Smooth muscle cell (in vitro differentiated cells): Measurements from ENCODE around the gene FCMR. TPM values are rescaled to one million over a fixed set of nuclear protein-coding genes. Genes with fewer than 3 reads are reported as not detected.

Experiments used
- DNase-seq: peaks from one replicate; lab custom pipeline; 2025; ENCODE audit not compliant: unreplicated experiment; lab: John Stamatoyannopoulos, UW
- H2AFZ ChIP-seq: fragments of 200-600 bp; sonication (generic); 2 replicates; pipeline ENCODE4 v1.6.0; 2016; ENCODE audit warnings: antibody characterized with exemption, low read depth, mild to moderate bottlenecking
- H3F3A ChIP-seq: fragments of 200-600 bp; sonication (generic); 2 replicates; pipeline ENCODE4 v1.6.0; 2017; ENCODE audit warnings: antibody characterized with exemption, low read depth
- H3K27ac ChIP-seq: fragments of 200-600 bp; sonication (generic); 2 replicates; pipeline ENCODE4 v1.5.1; 2016; ENCODE audit warnings: low read depth, mild to moderate bottlenecking
- H3K27me3 ChIP-seq: fragments of 200-600 bp; sonication (generic); 2 replicates; pipeline ENCODE4 v1.6.1; 2016; ENCODE audit warnings: low read depth, mild to moderate bottlenecking
- H3K36me3 ChIP-seq: fragments of 200-600 bp; sonication (generic); 2 replicates; pipeline ENCODE4 v1.5.1; 2016; ENCODE audit warnings: low read depth
- H3K4me1 ChIP-seq: fragments of 200-600 bp; sonication (generic); 2 replicates; pipeline ENCODE4 v1.5.1; 2016; ENCODE audit warnings: low read depth
- H3K4me2 ChIP-seq: fragments of 200-600 bp; sonication (generic); 2 replicates; pipeline ENCODE4 v1.6.0; 2016; ENCODE audit warnings: mild to moderate bottlenecking
- H3K4me3 ChIP-seq: fragments of 200-600 bp; sonication (generic); 2 replicates; pipeline ENCODE4 v1.5.1; 2016; ENCODE audit warnings: mild to moderate bottlenecking
- H3K79me2 ChIP-seq: fragments of 200-600 bp; sonication (generic); 2 replicates; pipeline ENCODE4 v1.6.0; 2016; ENCODE audit warnings: low read depth, mild to moderate bottlenecking
- H3K9ac ChIP-seq: fragments of 200-600 bp; sonication (generic); 2 replicates; pipeline ENCODE4 v1.6.0; 2016; ENCODE audit warnings: low read depth
- H3K9me3 ChIP-seq: fragments of 200-600 bp; sonication (generic); replicated peaks from 2 replicates; pipeline ENCODE4 v1.5.1; 2016; ENCODE audit warnings: low read depth
- H4K20me1 ChIP-seq: fragments of 200-600 bp; sonication (generic); 2 replicates; pipeline ENCODE4 v1.6.0; 2016; ENCODE audit warnings: low read depth
- CTCF ChIP-seq: fragments of 200-600 bp; sonication (generic); IDR thresholded peaks from 2 replicates; pipeline ENCODE4 v1.5.1; 2017; ENCODE audit warnings: borderline replicate concordance, mild to moderate bottlenecking, antibody characterized with exemption; ENCODE audit not compliant: insufficient read depth, poor library complexity, severe bottlenecking
- WGBS: methylation state at CpG from one replicate; pipeline ENCODE4 v1.1.7; 2016; ENCODE audit warnings: low lambda C conversion rate; 5-methylcytosine and 5-hydroxymethylcytosine counted together
- polyA plus RNA-seq: library from polyadenylated mRNA; unstranded; fragments of >200 nt; fragmentation: Nextera tagmentation; extraction: Ambion mirVana; gene quantifications from 2 replicates; pipeline ENCODE4 v1.2.1, GENCODE V29; 2016
- total RNA-seq: library from RNA; depleted of rRNA; stranded (reverse); fragments of >200 nt; gene quantifications from 2 replicates; pipeline ENCODE4 v1.2.3, GENCODE V29; 2014

FCMR gene
- total and polyA plus RNA-seq, 2 experiments from 2014 or later, result 1.6 TPM; not detected in 1

DNA sequence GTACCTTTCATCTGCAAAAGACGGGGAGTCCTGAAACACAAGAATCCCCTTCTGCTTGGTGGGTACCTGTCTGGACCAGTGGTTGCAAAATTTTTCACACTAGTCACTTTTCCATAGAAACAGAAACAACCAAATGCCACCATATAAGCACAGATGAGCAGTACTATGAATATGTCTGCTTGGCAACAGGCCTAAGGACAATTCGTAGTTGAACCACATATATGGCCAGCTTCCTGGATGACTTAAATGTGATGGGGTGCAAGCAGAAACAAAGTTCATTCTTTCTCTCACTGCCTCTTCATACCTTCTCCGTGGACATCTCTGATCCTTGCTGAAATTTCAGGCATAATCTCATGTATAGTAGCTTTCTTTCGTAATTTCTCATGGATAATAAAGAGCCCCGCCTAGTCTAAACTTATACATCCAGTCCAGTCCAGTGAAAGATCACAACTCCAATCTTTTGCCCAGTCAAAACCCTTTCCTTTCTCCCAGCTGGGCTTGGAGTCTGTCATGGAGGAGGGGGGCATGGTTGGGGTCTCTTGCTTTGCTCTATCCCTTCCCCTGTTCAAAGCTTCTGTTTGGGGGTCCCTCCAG is 41.5 kb upstream of the FCMR start:
- Histone ChIP-seq H3K9me3 (no peaks in the 10 kb centered on the region), H3K27ac (no peak overlapping the region), H3K4me3 (no peak overlapping the region), H3K9ac (no peak overlapping the region), H4K20me1 (no peaks in the 10 kb centered on the region), H3K4me1 (no peaks in the 10 kb centered on the region), H2AFZ (no peak overlapping the region), H3K4me2 (no peak overlapping the region), H3K27me3 (peaks cover under 1% of the 10 kb centered on the region), H3K79me2 (no peaks in the 10 kb centered on the region), H3K36me3 (no peaks in the 10 kb centered on the region), H3F3A (no peaks in the 10 kb centered on the region)
- 94% methylated on average over 5 of the region's 5 CpGs for WGBS
- TF ChIP-seq CTCF, result no peak
- no peak for DNase-seq

DNA sequence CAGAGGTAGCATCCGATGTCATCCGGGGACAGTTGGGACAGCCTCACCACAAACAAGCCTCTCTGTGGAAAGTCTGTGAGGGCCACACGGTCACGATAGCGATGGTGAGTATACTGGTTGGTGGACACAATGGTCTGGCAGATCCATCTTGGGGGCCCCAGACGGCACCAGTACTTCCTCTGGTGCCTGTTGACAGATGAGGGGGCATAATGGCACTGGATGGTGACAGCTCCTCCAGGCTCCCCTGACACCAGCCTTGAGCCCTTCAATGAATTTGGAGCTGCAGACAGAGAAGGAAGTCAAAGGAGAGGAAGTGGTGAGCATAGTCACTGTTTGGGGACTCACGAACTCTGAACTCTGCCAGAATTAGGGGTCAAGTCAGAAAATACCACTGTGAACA is 40.5 kb upstream of the FCMR start:
- 95% methylated on average over 7 of the region's 7 CpGs for WGBS
- DNase-seq, result no peak
- Histone ChIP-seq H3K27ac (no peak overlapping the region), H3K27me3 (no peaks in the 10 kb centered on the region), H3F3A (no peaks in the 10 kb centered on the region), H3K4me3 (no peak overlapping the region), H4K20me1 (no peaks in the 10 kb centered on the region), H3K4me2 (no peak overlapping the region), H3K9ac (no peak overlapping the region), H3K79me2 (no peaks in the 10 kb centered on the region), H3K9me3 (no peaks in the 10 kb centered on the region), H2AFZ (no peak overlapping the region), H3K4me1 (no peaks in the 10 kb centered on the region), H3K36me3 (no peaks in the 10 kb centered on the region)
- no peak for TF ChIP-seq CTCF

DNA sequence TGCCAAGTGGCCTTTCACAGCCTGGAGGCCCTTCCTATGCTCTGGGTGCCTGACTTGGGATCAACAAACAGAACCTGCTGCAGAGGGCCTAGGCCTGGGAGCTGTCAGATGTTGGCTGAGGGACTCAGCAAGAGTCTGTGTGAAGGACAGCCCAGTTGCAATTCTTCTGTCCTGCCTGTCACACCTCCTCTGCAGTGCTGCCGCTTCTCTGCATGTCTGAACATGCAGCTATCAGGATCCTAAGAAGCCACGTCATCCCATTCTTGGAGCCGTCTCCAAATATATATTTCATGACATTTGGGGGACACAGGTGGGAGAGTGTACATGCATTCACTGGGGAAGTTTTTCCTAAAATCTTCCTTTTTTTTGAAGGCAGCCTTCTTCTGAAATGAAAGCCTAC is 39.9 kb upstream of the FCMR start:
- no peaks in the 10 kb centered on the region for H3K27me3 ChIP-seq
- H3K4me3 ChIP-seq, result no peak overlapping the region
- H3K79me2 ChIP-seq, result no peaks in the 10 kb centered on the region
- H4K20me1 ChIP-seq, result no peaks in the 10 kb centered on the region
- no peak overlapping the region for H3K27ac ChIP-seq
- no peak for TF ChIP-seq CTCF
- no peaks in the 10 kb centered on the region for H3F3A ChIP-seq
- no peaks in the 10 kb centered on the region for H3K4me1 ChIP-seq
- WGBS, result 75% methylated on average over 3 of the region's 3 CpGs
- no peaks in the 10 kb centered on the region for H3K9me3 ChIP-seq
- DNase-seq, result no peak
- H3K9ac ChIP-seq, result no peak overlapping the region
- H2AFZ ChIP-seq, result no peak overlapping the region
- no peaks in the 10 kb centered on the region for H3K36me3 ChIP-seq
- no peak overlapping the region for H3K4me2 ChIP-seq

GRCh38 chr1:206960676-206961386 is 39.1 kb upstream of the FCMR start:
- H3K27me3 ChIP-seq, result no peaks in the 10 kb centered on the region
- 94% methylated on average over 6 of the region's 6 CpGs for WGBS
- no peak overlapping the region for H3K4me2 ChIP-seq
- no peak overlapping the region for H2AFZ ChIP-seq
- no peaks in the 10 kb centered on the region for H4K20me1 ChIP-seq
- TF ChIP-seq CTCF, result no peak
- no peaks in the 10 kb centered on the region for H3K9me3 ChIP-seq
- H3K9ac ChIP-seq, result no peak overlapping the region
- peaks cover 1% of the 10 kb centered on the region for H3K4me1 ChIP-seq
- H3K27ac ChIP-seq, result no peak overlapping the region
- no peaks in the 10 kb centered on the region for H3F3A ChIP-seq
- DNase-seq, result no peak
- H3K79me2 ChIP-seq, result no peaks in the 10 kb centered on the region
- H3K4me3 ChIP-seq, result no peak overlapping the region
- no peaks in the 10 kb centered on the region for H3K36me3 ChIP-seq
